GM12892 (cell line): Measurements from ENCODE around the gene RAB4A.

ENCODE experiments used
- POLR2A ChIP-seq: IDR thresholded peaks from 2 replicates; pipeline ENCODE4 v1.6.1; 2011; ENCODE audit warnings: low read depth, low read length, control low read depth
- POLR2AphosphoS5 ChIP-seq: IDR thresholded peaks from 2 replicates; pipeline ENCODE4 v1.6.1; 2011; ENCODE audit warnings: low read depth, low read length, control low read depth
- TAF1 ChIP-seq: IDR thresholded peaks from 2 replicates; pipeline ENCODE4 v1.6.1; 2011; ENCODE audit warnings: low read depth, mild to moderate bottlenecking, control low read depth, low read length, borderline replicate concordance

DNA sequence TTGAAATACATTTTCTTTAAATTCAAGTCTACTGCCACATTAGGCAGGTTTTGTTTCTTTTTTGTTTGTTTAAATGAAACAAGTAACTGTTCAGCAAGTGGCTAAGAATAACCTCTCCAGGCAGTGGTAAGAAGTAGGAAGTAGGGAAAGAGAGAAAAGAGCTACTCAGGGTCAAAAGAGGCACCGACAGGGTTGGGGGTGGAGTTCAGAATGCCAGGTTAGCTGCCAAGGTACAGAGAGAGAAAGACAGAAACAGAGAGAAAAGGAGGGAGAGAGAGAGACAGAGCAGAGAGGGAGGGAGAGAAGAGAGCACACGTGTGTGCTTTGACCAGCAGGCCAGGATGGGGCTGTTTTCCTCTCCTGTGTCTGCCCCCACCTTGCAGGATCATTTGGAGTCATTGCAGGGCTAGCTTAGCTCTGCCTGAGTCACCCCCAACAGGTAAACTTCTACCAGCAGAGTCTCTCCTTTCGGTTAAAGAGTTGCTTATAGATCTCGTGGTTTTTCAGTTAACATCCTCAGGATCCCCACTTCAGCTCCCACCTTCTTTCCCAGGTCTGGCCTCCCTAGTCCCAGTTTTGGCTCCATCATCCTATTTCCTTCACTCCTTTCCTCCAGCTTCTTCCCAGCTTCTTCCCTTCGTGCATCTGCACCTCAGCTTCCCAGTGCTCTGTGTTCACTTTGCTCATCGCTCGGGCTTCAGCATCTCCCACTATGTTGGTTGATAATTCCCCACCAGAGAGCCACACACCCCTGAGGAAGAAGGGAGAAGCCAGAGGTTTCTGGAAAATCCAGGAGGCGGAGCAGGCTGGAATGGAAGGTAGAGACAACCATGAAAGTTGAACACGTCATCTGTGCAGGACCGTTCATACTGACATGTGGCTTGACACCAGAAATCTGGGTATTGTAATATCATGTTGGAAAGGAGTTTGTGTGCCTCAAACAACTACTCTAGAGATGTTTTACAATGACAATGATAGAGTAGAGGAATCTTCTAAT is 21.8 kb upstream of the RAB4A start:
- TF ChIP-seq POLR2A: no peak
- no peak for TF ChIP-seq POLR2AphosphoS5
- no peak for TF ChIP-seq TAF1
